ENCODE results near the gene TNFRSF4. TPM values are rescaled to one million over a fixed set of nuclear protein-coding genes. Genes with fewer than 3 reads are reported as not detected.

TNFRSF4 gene
- total and polyA plus RNA-seq, 9 of the 15 experiments (the other 6 are each of a cell fraction or from before 2014, with no cell fraction given) = 0.07 to 0.44 (median 0.19) TPM; not detected in 5

DNA sequence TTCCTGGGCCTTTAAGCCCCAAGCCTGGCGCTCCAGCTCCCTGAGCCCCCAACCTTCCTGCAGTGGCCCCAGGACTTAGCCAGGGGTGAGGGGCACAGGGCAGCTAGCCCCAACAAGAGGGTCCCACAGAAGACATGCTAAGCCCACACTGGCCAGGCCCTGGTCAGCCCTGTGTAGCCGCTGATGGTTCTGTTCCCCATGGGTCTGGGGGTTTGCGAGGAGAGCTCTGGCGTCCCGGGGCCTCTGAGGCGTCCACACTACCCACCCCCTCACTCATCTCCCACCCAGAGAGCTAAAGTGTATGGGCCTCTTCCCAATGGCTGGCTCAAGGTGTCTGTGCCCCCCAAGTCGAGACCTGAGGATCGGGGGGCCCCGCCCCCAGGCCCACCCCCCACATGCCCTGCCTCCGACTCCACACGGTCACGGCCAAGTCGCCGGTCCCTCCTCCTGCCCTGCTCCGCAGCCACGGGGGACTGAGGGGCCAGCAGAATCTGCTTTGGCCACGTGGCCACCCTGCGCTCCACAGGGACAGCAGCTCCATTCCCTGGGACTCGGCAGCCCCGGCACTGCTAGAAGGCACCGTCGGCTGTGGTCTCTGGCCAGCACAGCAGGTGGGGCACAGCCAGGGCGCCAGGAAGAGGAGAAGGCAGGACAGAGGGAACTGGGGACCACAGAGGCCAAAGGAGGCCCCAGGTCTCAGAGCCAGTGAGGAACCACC lies 15.4 kb downstream of the TNFRSF4 start:
- no peaks in the 10 kb centered on the region for H3K36me3 ChIP-seq (ENCODE audit: control insufficient read depth, insufficient read depth, low read length)
- ATAC-seq (no peak), DNase-seq (ENCODE audit: extremely low read depth in 1 of 4, low spot score in 3 of 4) (peak in 1 of 4 experiments; percentile 17), FAIRE-seq (no peak)
- no peak overlapping the region for H3K4me2 ChIP-seq (ENCODE audit: insufficient read depth, low read length)
- H3K9me3 ChIP-seq (replicated peaks; ENCODE audit: control insufficient read depth, insufficient read depth, low read depth, low read length) = peaks cover 6% of the 10 kb centered on the region; the same call in 1 of the 2 replicates
- no peaks in the 10 kb centered on the region for H3K79me2 ChIP-seq (ENCODE audit: control insufficient read depth, insufficient read depth, low read length)
- BruUV-seq (replicated peaks) = no TSS peak
- intact Hi-C loops (cut with micrococcal nuclease) (no loop called here), in situ Hi-C loops (cut with MboI) (no loop called here)
- no peak overlapping the region for H3K27ac ChIP-seq (ENCODE audit: extremely low read depth, low read depth, low read length)
- peak overlapping the region in 1 of 2 experiments; percentile 67; a peak in 2 of 4 replicates for H3K9ac ChIP-seq (ENCODE audit: insufficient read depth in 1 of 2, low read depth in 2 of 2, low read length in 2 of 2)
- H4K20me1 ChIP-seq (replicated peaks; ENCODE audit: control insufficient read depth, insufficient read depth, low read length) = no peaks in the 10 kb centered on the region
- POLR2A ChIA-PET = interaction anchor here (0.7 to 1.5 kb wide), 4 partner anchors 9 to 18 kb away, joined by 3 to 5 read pairs (median 4); no protein-coding TSS in a partner anchor
- WGBS (ENCODE audit: insufficient coverage, low coverage, missing lambda C conversion rate) = 38% methylated on average over 14 of the region's 23 CpGs
- CTCF ChIA-PET (ENCODE audit: low intra/inter-chr PET ratio) = no interaction called here
- H3K27me3 ChIP-seq (ENCODE audit: control insufficient read depth in 2 of 2, insufficient read depth in 2 of 2, low read length in 2 of 2) = no peaks in the 10 kb centered on the region; a peak in 1 of 5 replicates
- no peak overlapping the region for H3K4me3 ChIP-seq
- no peak overlapping the region for H2AFZ ChIP-seq (ENCODE audit: low read depth, low read length)
- H3K9me1 ChIP-seq (ENCODE audit: control insufficient read depth, insufficient read depth, low read length) = no peaks in the 10 kb centered on the region
- H3K4me1 ChIP-seq (replicated peaks in 1 of 2; ENCODE audit: control insufficient read depth in 2 of 2, insufficient read depth in 2 of 2, low read length in 2 of 2) = peaks cover 0 to 62% of the 10 kb centered on the region in 2 experiments; a peak in 3 of 5 replicates
- TF ChIP-seq HNRNPLL (IDR thresholded peaks at IDR 0.05; ENCODE audit: low read depth, low read length, poor library complexity, severe bottlenecking) (no peak), DIDO1 (tag; IDR thresholded peaks at IDR 0.05; ENCODE audit: low read depth) (no peak), TFAM (CRISPR knock-in tag; conservative IDR thresholded peaks at IDR 0.05) (no peak), MXI1 (IDR thresholded peaks at IDR 0.05; ENCODE audit: low read depth, low read length) (no peak), NFE2L1 (tag; IDR thresholded peaks at IDR 0.05; ENCODE audit: borderline replicate concordance, low read depth) (no peak), NCOA2 (IDR thresholded peaks at IDR 0.05; ENCODE audit: partially characterized antibody in 2 of 2) (no peak)
- TF ChIP-seq, protein P1, sequence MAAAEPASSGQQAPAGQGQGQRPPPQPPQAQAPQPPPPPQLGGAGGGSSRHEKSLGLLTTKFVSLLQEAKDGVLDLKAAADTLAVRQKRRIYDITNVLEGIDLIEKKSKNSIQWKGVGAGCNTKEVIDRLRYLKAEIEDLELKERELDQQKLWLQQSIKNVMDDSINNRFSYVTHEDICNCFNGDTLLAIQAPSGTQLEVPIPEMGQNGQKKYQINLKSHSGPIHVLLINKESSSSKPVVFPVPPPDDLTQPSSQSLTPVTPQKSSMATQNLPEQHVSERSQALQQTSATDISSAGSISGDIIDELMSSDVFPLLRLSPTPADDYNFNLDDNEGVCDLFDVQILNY (CRISPR knock-in tag; IDR thresholded peaks at IDR 0.05) = no peak
- TF ChIP-seq, protein P2, sequence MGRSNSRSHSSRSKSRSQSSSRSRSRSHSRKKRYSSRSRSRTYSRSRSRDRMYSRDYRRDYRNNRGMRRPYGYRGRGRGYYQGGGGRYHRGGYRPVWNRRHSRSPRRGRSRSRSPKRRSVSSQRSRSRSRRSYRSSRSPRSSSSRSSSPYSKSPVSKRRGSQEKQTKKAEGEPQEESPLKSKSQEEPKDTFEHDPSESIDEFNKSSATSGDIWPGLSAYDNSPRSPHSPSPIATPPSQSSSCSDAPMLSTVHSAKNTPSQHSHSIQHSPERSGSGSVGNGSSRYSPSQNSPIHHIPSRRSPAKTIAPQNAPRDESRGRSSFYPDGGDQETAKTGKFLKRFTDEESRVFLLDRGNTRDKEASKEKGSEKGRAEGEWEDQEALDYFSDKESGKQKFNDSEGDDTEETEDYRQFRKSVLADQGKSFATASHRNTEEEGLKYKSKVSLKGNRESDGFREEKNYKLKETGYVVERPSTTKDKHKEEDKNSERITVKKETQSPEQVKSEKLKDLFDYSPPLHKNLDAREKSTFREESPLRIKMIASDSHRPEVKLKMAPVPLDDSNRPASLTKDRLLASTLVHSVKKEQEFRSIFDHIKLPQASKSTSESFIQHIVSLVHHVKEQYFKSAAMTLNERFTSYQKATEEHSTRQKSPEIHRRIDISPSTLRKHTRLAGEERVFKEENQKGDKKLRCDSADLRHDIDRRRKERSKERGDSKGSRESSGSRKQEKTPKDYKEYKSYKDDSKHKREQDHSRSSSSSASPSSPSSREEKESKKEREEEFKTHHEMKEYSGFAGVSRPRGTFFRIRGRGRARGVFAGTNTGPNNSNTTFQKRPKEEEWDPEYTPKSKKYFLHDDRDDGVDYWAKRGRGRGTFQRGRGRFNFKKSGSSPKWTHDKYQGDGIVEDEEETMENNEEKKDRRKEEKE (IDR thresholded peaks at IDR 0.05; ENCODE audit: borderline replicate concordance in 1 of 2, control insufficient read depth in 1 of 2, low read depth in 2 of 2, low read length in 1 of 2) = no peak
- TF ChIP-seq, protein P3, sequence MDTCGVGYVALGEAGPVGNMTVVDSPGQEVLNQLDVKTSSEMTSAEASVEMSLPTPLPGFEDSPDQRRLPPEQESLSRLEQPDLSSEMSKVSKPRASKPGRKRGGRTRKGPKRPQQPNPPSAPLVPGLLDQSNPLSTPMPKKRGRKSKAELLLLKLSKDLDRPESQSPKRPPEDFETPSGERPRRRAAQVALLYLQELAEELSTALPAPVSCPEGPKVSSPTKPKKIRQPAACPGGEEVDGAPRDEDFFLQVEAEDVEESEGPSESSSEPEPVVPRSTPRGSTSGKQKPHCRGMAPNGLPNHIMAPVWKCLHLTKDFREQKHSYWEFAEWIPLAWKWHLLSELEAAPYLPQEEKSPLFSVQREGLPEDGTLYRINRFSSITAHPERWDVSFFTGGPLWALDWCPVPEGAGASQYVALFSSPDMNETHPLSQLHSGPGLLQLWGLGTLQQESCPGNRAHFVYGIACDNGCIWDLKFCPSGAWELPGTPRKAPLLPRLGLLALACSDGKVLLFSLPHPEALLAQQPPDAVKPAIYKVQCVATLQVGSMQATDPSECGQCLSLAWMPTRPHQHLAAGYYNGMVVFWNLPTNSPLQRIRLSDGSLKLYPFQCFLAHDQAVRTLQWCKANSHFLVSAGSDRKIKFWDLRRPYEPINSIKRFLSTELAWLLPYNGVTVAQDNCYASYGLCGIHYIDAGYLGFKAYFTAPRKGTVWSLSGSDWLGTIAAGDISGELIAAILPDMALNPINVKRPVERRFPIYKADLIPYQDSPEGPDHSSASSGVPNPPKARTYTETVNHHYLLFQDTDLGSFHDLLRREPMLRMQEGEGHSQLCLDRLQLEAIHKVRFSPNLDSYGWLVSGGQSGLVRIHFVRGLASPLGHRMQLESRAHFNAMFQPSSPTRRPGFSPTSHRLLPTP (IDR thresholded peaks at IDR 0.05; ENCODE audit: borderline replicate concordance, extremely low read depth, insufficient read length) = no peak
- TF ChIP-seq, protein P4, sequence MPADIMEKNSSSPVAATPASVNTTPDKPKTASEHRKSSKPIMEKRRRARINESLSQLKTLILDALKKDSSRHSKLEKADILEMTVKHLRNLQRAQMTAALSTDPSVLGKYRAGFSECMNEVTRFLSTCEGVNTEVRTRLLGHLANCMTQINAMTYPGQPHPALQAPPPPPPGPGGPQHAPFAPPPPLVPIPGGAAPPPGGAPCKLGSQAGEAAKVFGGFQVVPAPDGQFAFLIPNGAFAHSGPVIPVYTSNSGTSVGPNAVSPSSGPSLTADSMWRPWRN (IDR thresholded peaks at IDR 0.05; ENCODE audit: low read depth) = no peak

All from K562 (cell line).